Parathyroid adenoma (tissue), 2 donors: ENCODE data around the gene UQCR11.
A peak's percentile ranks its signal among the peaks of the same experiment; 100 is the strongest.

ENCODE experiments used
- H2AFZ ChIP-seq: fragments of 300-600 bp; sonication (generic); one replicate; pipeline ENCODE4 v1.7.0; 2017; ENCODE audit warnings: antibody characterized with exemption, mild to moderate bottlenecking
- H3K27ac ChIP-seq: fragments of 300-600 bp; sonication (generic); one replicate; pipeline ENCODE4 v1.7.0; 2017
- H3K27me3 ChIP-seq: fragments of 300-600 bp; sonication (generic); one replicate; pipeline ENCODE4 v1.7.0; 2017; ENCODE audit warnings: low read length; ENCODE audit not compliant: control insufficient read depth, insufficient read depth
- H3K36me3 ChIP-seq: fragments of 300-600 bp; sonication (generic); one replicate; pipeline ENCODE4 v1.7.0; 2017; ENCODE audit warnings: low read length; ENCODE audit not compliant: control insufficient read depth, insufficient read depth
- H3K4me1 ChIP-seq: fragments of 300-600 bp; sonication (generic); one replicate; pipeline ENCODE4 v1.7.0; 2017; ENCODE audit warnings: control low read depth
- H3K4me2 ChIP-seq: fragments of 300-600 bp; sonication (generic); one replicate; pipeline ENCODE4 v1.7.0; 2017; ENCODE audit warnings: low read length
- H3K4me3 ChIP-seq: fragments of 300-600 bp; sonication (generic); one replicate; pipeline ENCODE4 v1.7.0; 2017; ENCODE audit warnings: low read depth, low read length
- H3K79me2 ChIP-seq: fragments of 300-600 bp; sonication (generic); one replicate; pipeline ENCODE4 v1.7.0; 2017; ENCODE audit warnings: control low read depth
- H3K9ac ChIP-seq: fragments of 300-600 bp; sonication (generic); one replicate; pipeline ENCODE4 v1.7.0; 2017; ENCODE audit warnings: mild to moderate bottlenecking
- H3K9me3 ChIP-seq: fragments of 300-600 bp; sonication (generic); one replicate; pipeline ENCODE4 v1.7.0; 2017; ENCODE audit warnings: low read length; ENCODE audit not compliant: control insufficient read depth
- CTCF ChIP-seq: fragments of 300-600 bp; sonication (generic); IDR thresholded peaks from one replicate; pipeline ENCODE4 v1.7.0; 2017; ENCODE audit warnings: antibody characterized with exemption, mild to moderate bottlenecking
- donor health status: primary hyperparathyroidism.

The UQCR11 gene

GRCh38 chr19:1620502-1620901 is 15.2 kb upstream of the UQCR11 start:
- Histone ChIP-seq H3K9ac (no peak overlapping the region), H3K79me2 (no peaks in the 10 kb centered on the region), H3K9me3 (no peaks in the 10 kb centered on the region), H3K27ac (no peak overlapping the region), H3K4me3 (no peak overlapping the region), H3K4me2 (no peak overlapping the region), H3K36me3 (no peaks in the 10 kb centered on the region), H3K27me3 (no peaks in the 10 kb centered on the region), H3K4me1 (no peaks in the 10 kb centered on the region), H2AFZ (no peak overlapping the region)
- no peak for TF ChIP-seq CTCF

GRCh38 chr19:1619703-1620102 is 14.4 kb upstream of the UQCR11 start:
- H3K27me3 ChIP-seq: no peaks in the 10 kb centered on the region
- no peak for TF ChIP-seq CTCF
- H3K4me2 ChIP-seq: no peak overlapping the region
- no peaks in the 10 kb centered on the region for H3K4me1 ChIP-seq
- H3K9ac ChIP-seq: no peak overlapping the region
- H3K27ac ChIP-seq: no peak overlapping the region
- no peaks in the 10 kb centered on the region for H3K79me2 ChIP-seq
- no peaks in the 10 kb centered on the region for H3K36me3 ChIP-seq
- no peaks in the 10 kb centered on the region for H3K9me3 ChIP-seq
- no peak overlapping the region for H2AFZ ChIP-seq
- H3K4me3 ChIP-seq: no peak overlapping the region

GRCh38 chr19:1619094-1619439 is 13.8 kb upstream of the UQCR11 start:
- H3K9me3 ChIP-seq: no peaks in the 10 kb centered on the region
- H3K4me1 ChIP-seq: no peaks in the 10 kb centered on the region
- TF ChIP-seq CTCF: no peak
- no peaks in the 10 kb centered on the region for H3K36me3 ChIP-seq
- no peak overlapping the region for H2AFZ ChIP-seq
- H3K27ac ChIP-seq: no peak overlapping the region
- no peak overlapping the region for H3K4me2 ChIP-seq
- H3K9ac ChIP-seq: no peak overlapping the region
- H3K4me3 ChIP-seq: no peak overlapping the region
- H3K79me2 ChIP-seq: no peaks in the 10 kb centered on the region
- no peaks in the 10 kb centered on the region for H3K27me3 ChIP-seq

- H3K36me3 ChIP-seq: no peaks in the 10 kb centered on the region
- no peak overlapping the region for H3K9ac ChIP-seq
- no peak overlapping the region for H2AFZ ChIP-seq
- H3K4me2 ChIP-seq: no peak overlapping the region
- no peaks in the 10 kb centered on the region for H3K4me1 ChIP-seq
- no peaks in the 10 kb centered on the region for H3K79me2 ChIP-seq
- H3K27ac ChIP-seq: no peak overlapping the region
- H3K9me3 ChIP-seq: no peaks in the 10 kb centered on the region
- peak; percentile 25 for TF ChIP-seq CTCF
- H3K4me3 ChIP-seq: no peak overlapping the region
- H3K27me3 ChIP-seq: no peaks in the 10 kb centered on the region
Observed at GRCh38 chr19:1618157-1619093, 13.2 kb upstream of the UQCR11 start.

- Histone ChIP-seq H3K27ac (no peak overlapping the region), H3K4me1 (no peaks in the 10 kb centered on the region), H3K36me3 (no peaks in the 10 kb centered on the region), H2AFZ (no peak overlapping the region), H3K9me3 (no peaks in the 10 kb centered on the region), H3K9ac (no peak overlapping the region), H3K4me2 (no peak overlapping the region), H3K27me3 (no peaks in the 10 kb centered on the region), H3K79me2 (no peaks in the 10 kb centered on the region), H3K4me3 (no peak overlapping the region)
- TF ChIP-seq CTCF: no peak
Observed at GRCh38 chr19:1616875-1617274, 11.6 kb upstream of the UQCR11 start.
